Spleen (tissue), 11 donors: ENCODE measurements around the gene HOXC5. TPM values are rescaled to one million over a fixed set of nuclear protein-coding genes. Genes with fewer than 3 reads are reported as not detected.

Source experiments
- DNase-seq: peaks from one replicate; pipeline ENCODE4 v3.0.0-alpha.2; 2020
- H3K27ac ChIP-seq, 8 donors: fragments of 200-600 bp; sonication (generic) in 7 of 8; 1 replicate in 4 of 8; 2 replicates in 4 of 8; pipeline versions ENCODE4 v1.5.0 to v1.8.0; 2016 to 2021; ENCODE audit warnings: inconsistent platforms in 4 of 8, mild to moderate bottlenecking in 4 of 8, moderate library complexity in 1 of 8
- H3K27me3 ChIP-seq, 7 donors: fragments of 200-600 bp; sonication (generic) in 6 of 7; replicated peaks in 1 of 7; 1 replicate in 4 of 7; 2 replicates in 3 of 7; pipeline versions ENCODE4 v1.5.0 to v1.8.0; 2016 to 2021; ENCODE audit warnings: inconsistent platforms in 3 of 7, mild to moderate bottlenecking in 1 of 7
- H3K36me3 ChIP-seq, 6 donors: fragments of 200-600 bp; sonication (generic) in 5 of 6; 1 replicate in 4 of 6; 2 replicates in 2 of 6; pipeline versions ENCODE4 v1.5.0 to v1.8.0; 2016 to 2021; ENCODE audit warnings: inconsistent platforms in 2 of 6
- H3K4me1 ChIP-seq, 6 donors: fragments of 200-600 bp; sonication (generic) in 5 of 6; 1 replicate in 3 of 6; 2 replicates in 3 of 6; pipeline versions ENCODE4 v1.5.0 to v1.8.0; 2016 to 2021; ENCODE audit warnings: inconsistent platforms in 3 of 6
- H3K4me3 ChIP-seq, 8 donors: fragments of 200-600 bp; sonication (generic) in 7 of 8; 1 replicate in 4 of 8; 2 replicates in 4 of 8; pipeline versions ENCODE4 v1.5.0 to v1.8.0; 2016 to 2021; ENCODE audit warnings: inconsistent platforms in 4 of 8, mild to moderate bottlenecking in 4 of 8, moderate library complexity in 2 of 8
- H3K9me3 ChIP-seq, 8 donors: fragments of 200-600 bp; sonication (generic) in 7 of 8; 1 replicate in 4 of 8; 2 replicates in 4 of 8; pipeline versions ENCODE4 v1.5.0 to v1.8.0; 2016 to 2021; ENCODE audit warnings: inconsistent platforms in 4 of 8
- CTCF ChIP-seq, 11 experiments: fragments of 200-600 bp in 7 of 11; fragments of 450-650 bp in 4 of 11; sonication (generic) in 4 of 11; IDR thresholded peaks in 8 of 11; conservative IDR thresholded peaks in 3 of 11; 1 replicate in 7 of 11; 2 replicates in 4 of 11; pipeline versions ENCODE4 v1.4.0 to v1.8.0; 2016 to 2021; ENCODE audit warnings: antibody characterized with exemption in 11 of 11, inconsistent platforms in 4 of 11, mild to moderate bottlenecking in 1 of 11
- POLR2A ChIP-seq, 3 donors: fragments of 450-650 bp; IDR thresholded peaks; one replicate each; pipeline ENCODE4 v1.5.1; 2017; ENCODE audit warnings: antibody characterized with exemption in 3 of 3, mild to moderate bottlenecking in 1 of 3
- POLR2AphosphoS5 ChIP-seq, 3 donors: sonication (generic); formaldehyde crosslinking; IDR thresholded peaks; one replicate each; pipeline ENCODE4 v1.5.1; 2017; ENCODE audit warnings: antibody characterized with exemption in 3 of 3
- WGBS, 5 donors: extraction: QIAGEN DNeasy Blood & Tissue Kit in 3 of 5; methylation state at CpG; one replicate each; pipeline versions ENCODE4 v1.1.5 to v1.1.7; 2013 to 2018; 5-methylcytosine and 5-hydroxymethylcytosine counted together
- intact Hi-C: fragments of 100-400 bp; cut with DNase I; formaldehyde crosslinking; loops from one replicate; pipeline ENCODE4 v1.15.0; 2023; ENCODE audit warnings: low total_unique reads
- polyA plus RNA-seq, 3 donors: library from polyadenylated mRNA; stranded (reverse); fragments of 200-250 nt; gene quantifications; one replicate each; pipeline ENCODE4 v1.2.1, GENCODE V29; 2013
- total RNA-seq, 7 donors: library from RNA; depleted of rRNA in 3 of 7; stranded (reverse); fragments of >200 nt in 3 of 7; fragmentation: NEBNext Ultra II Directional in 4 of 7; extraction: Animal tissue kit (Norgen Biotek cat#: 25700) in 4 of 7; gene quantifications; one replicate each; pipeline versions ENCODE4 v1.1.0 to v1.2.1, GENCODE V29; 2016 to 2021
- donor health status: healthy with polysubstance abuse.
- donor health status: DM: no; HTN: no; CAD: no; lungs with moderate emphysema.
- donor health status: DM: no; HTN: no; CAD: no.
- donor health status: Bipolar disorder and iron deficiency.
- donor health status: healthy.
- donor health status: DM: no; HTN: no; CAD: no.
- donor health status: DM: yes; HTN: yes; CAD: no.

The HOXC5 gene
- total and polyA plus RNA-seq, 10 donors = 0.06 TPM; not detected in 9

- no peak for TF ChIP-seq CTCF (IDR thresholded peaks at IDR 0.05 in 8 of 11, conservative IDR thresholded peaks at IDR 0.05 in 3 of 11)
- no peak for TF ChIP-seq POLR2AphosphoS5 (IDR thresholded peaks at IDR 0.05)
- no peak for TF ChIP-seq POLR2A (IDR thresholded peaks at IDR 0.05)
- Histone ChIP-seq H3K9me3 (no peaks in the 10 kb centered on the region), H3K4me3 (no peak overlapping the region), H3K27me3 (peaks cover 20 to 100% (median 95%) of the 10 kb centered on the region in 7 donors), H3K27ac (no peak overlapping the region), H3K36me3 (no peaks in the 10 kb centered on the region), H3K4me1 (peaks cover 6 to 50% (median 29%) of the 10 kb centered on the region in 6 donors)
- 18 to 27% (median 21%) methylated on average over 20 of the region's 20 CpGs for WGBS, 5 donors
- intact Hi-C loops = loop anchor here (5.0 kb wide), 1 partner anchor 198 kb away; no protein-coding TSS in a partner anchor
- DNase-seq = no peak
These were observed 28.6 kb upstream of the HOXC5 start for GRCh38 chr12:54004063-54004840.

DNA sequence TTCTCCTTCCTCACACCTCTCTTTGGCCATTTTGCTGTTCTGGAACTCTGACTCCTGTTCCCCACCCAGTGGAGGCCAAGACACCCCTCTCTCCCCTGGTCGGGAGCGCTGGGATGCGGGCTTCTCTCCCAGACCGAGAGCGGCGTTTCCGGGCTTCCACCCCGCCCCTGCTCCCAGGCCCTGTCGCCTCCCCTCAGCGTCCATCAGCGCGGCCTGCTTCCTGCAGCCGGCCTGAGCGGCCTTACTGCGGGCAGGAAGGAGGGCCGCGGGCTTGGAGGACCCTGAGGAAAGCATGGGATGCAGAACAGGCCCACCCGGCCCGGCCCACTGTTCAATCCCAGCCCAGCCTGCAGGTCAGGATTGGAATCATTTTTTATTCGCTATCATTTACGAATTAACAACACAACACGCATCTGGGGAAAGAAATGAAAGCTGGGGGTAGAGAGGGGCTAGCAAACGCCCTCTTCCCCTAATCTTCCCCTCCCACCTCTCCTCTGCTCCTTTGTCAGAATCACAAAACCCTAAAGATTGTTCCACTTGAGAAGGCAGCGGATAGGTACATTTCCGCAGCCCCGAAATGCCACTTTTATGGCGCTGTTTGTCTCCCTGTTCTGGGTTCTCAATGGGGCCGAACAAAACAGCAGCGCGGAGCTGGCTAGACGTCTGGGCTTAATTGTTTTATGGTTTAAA, 27.9 kb upstream of the HOXC5 start:
- DNase-seq = no peak
- Histone ChIP-seq H3K36me3 (no peaks in the 10 kb centered on the region), H3K4me1 (peaks cover 5 to 50% (median 29%) of the 10 kb centered on the region in 6 donors), H3K27ac (no peak overlapping the region), H3K27me3 (peaks cover 17 to 100% (median 95%) of the 10 kb centered on the region in 7 donors), H3K4me3 (no peak overlapping the region), H3K9me3 (no peaks in the 10 kb centered on the region)
- intact Hi-C loops = loop anchor here (5.0 kb wide), 2 partner anchors 187 to 197 kb away; no protein-coding TSS in a partner anchor
- WGBS, 5 donors = 9 to 15% (median 11%) methylated on average over 30 to 31 of the region's 31 CpGs
- TF ChIP-seq POLR2AphosphoS5 (IDR thresholded peaks at IDR 0.05) (no peak), POLR2A (IDR thresholded peaks at IDR 0.05) (no peak), CTCF (IDR thresholded peaks at IDR 0.05 in 8 of 11, conservative IDR thresholded peaks at IDR 0.05 in 3 of 11) (no peak)

DNA sequence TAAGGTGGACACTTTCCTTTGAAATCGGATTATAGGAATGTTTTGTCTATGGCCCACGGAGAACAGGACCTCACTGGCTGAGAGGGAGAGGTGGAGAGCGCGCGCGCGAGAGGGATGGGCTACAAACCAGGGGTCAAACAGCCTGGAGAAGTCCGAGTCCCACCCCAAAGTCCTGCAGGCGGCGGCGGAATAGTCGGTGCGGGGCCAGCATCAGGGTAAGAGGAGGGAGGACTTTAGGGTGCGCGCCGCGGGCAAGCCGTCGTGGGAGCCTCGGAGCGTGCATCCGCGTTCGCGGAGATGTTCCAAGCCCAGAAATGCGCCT, 27.4 kb upstream of the HOXC5 start:
- intact Hi-C loops = loop anchor here (5.0 kb wide), 1 partner anchor 187 kb away; no protein-coding TSS in a partner anchor
- TF ChIP-seq POLR2A (IDR thresholded peaks at IDR 0.05) = no peak
- 4 to 9% (median 4%) methylated on average over 26 of the region's 26 CpGs for WGBS, 5 donors
- Histone ChIP-seq H3K36me3 (no peaks in the 10 kb centered on the region), H3K9me3 (no peaks in the 10 kb centered on the region), H3K4me1 (peaks cover 2 to 48% (median 25%) of the 10 kb centered on the region in 6 donors), H3K4me3 (no peak overlapping the region), H3K27ac (no peak overlapping the region), H3K27me3 (peaks cover 14 to 100% (median 95%) of the 10 kb centered on the region in 7 donors)
- DNase-seq = no peak

DNA sequence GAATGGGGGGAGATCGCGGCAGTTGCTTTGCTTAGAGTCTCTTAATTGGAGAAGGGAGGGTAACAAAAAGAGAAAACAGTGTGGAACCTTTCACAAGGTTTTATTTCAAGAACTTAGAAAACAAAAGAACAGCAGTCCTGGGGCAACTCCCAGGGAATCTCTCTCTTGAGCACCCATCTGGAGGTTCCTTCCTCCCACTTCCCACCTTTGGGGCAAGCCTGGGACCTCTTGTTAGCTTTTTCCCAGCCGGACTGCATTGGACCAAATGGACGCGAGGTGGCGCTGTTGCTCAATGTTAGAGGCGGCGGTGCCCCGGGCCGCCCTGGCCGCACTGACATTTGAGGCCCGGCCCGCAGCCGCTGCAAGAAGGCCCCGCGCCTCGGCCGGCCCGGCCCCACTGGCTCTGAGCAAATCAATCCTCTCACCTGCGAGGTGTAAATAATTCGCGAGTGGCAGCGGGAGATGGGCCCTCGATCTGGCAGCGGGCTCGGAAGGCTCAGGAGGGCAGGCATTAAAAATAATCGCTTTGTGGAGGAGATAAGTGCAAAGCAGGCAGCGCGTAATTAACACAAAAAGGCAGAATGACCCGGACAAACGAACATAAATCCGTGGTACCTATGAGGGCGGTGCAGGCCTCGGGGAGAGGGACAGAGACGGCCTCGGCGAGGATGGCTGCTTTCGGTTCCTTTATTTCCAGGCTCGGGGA, 26.8 kb upstream of the HOXC5 start:
- no peaks in the 10 kb centered on the region for H3K36me3 ChIP-seq
- peaks cover 11 to 100% (median 95%) of the 10 kb centered on the region in 7 donors for H3K27me3 ChIP-seq

More for the DNA sequence above, 26.8 kb upstream of the HOXC5 start:
- H3K4me1 ChIP-seq = peaks cover 0 to 46% (median 26%) of the 10 kb centered on the region in 6 donors
- TF ChIP-seq POLR2A (IDR thresholded peaks at IDR 0.05) (no peak), CTCF (IDR thresholded peaks at IDR 0.05 in 8 of 11, conservative IDR thresholded peaks at IDR 0.05 in 3 of 11) (peak; percentile 83 to 98 (median 94)), POLR2AphosphoS5 (IDR thresholded peaks at IDR 0.05) (peak in 2 of 3 donors; percentile 36 to 57)
- no peak overlapping the region for H3K27ac ChIP-seq
- intact Hi-C loops = loop anchor here (5.0 kb wide), 1 partner anchor 186 kb away; no protein-coding TSS in a partner anchor
- peak; percentile 96 for DNase-seq
- 2 to 3% (median 2%) methylated on average over 35 to 39 of the region's 39 CpGs for WGBS, 5 donors
- H3K4me3 ChIP-seq = peak overlapping the region; percentile 2 to 64 (median 30)
- H3K9me3 ChIP-seq = no peaks in the 10 kb centered on the region
